ENCODE measurements around the gene ANKRD29.
A peak's percentile ranks its signal among the peaks of the same experiment; 100 is the strongest.

ANKRD29 gene

DNA sequence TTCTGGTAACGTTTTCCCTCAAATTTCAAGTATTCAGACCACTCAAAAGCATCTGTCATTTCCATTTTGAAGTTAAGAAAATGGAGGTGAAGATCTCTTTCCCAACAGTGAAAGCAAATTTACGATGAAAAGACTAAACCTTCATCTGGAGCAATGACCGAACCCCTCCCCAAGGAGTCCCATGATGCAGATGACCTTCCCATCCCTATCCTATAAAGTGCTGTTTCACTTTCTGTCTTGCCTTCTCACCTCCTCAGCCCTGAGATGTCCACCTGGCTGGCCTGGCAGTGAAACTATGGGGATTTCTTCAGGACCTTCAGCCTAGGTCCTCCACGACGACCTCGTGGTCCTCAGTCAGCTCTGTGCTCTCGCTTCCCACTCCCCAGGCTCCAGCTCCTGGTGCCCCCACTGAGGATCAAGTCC lies 75.5 kb downstream of the ANKRD29 start:
- Histone ChIP-seq H3K4me3 (ENCODE audit: low read length in 2 of 2) (peak overlapping the region in 1 of 2 donors; percentile 77), H2BK5ac (ENCODE audit: low read length) (no peak overlapping the region), H4K8ac (ENCODE audit: low read depth, low read length) (no peak overlapping the region), H3K18ac (ENCODE audit: low read length) (peak overlapping the region; percentile 65), H2AFZ (ENCODE audit: low read length) (peak overlapping the region; percentile 98), H3K9ac (ENCODE audit: low read depth, low read length, poor library complexity) (no peak overlapping the region), H3K27ac (replicated peaks; ENCODE audit: low read length) (no peak overlapping the region), H3K4ac (ENCODE audit: low read length) (no peak overlapping the region), H3K27me3 (ENCODE audit: control insufficient read depth in 3 of 3, insufficient read depth in 3 of 3, low read depth in 1 of 3, low read length in 3 of 3) (peaks cover 0 to 2% (median 0%) of the 10 kb centered on the region in 3 experiments), H4K91ac (ENCODE audit: low read depth, low read length, poor library complexity) (no peak overlapping the region), H3K79me1 (ENCODE audit: low read depth, low read length) (peaks cover 5% of the 10 kb centered on the region), H3K36me3 (replicated peaks in 1 of 2; ENCODE audit: control insufficient read depth in 2 of 2, insufficient read depth in 2 of 2, low read length in 2 of 2) (no peaks in the 10 kb centered on the region), H3K9me3 (replicated peaks in 1 of 2; ENCODE audit: control insufficient read depth in 2 of 2, insufficient read depth in 1 of 2, low read depth in 1 of 2, low read length in 2 of 2) (no peaks in the 10 kb centered on the region), H3K4me1 (ENCODE audit: control insufficient read depth in 2 of 2, insufficient read depth in 1 of 2, low read depth in 1 of 2, low read length in 2 of 2) (peaks cover 0 to 8% of the 10 kb centered on the region in 2 donors), H3K4me2 (ENCODE audit: insufficient read depth, low read length, poor library complexity, severe bottlenecking) (no peak overlapping the region), H2AK5ac (ENCODE audit: low read depth, low read length) (peak overlapping the region; percentile 79), H2BK15ac (ENCODE audit: low read length) (peak overlapping the region; percentile 83), H3K23ac (ENCODE audit: low read depth, low read length, poor library complexity) (no peak overlapping the region), H2BK12ac (ENCODE audit: low read length) (peak overlapping the region; percentile 67), H2BK120ac (ENCODE audit: low read depth, low read length) (no peak overlapping the region), H3K14ac (ENCODE audit: low read length) (no peak overlapping the region)
- no peak for DNase-seq (ENCODE audit: low spot score)
- no CpG with 5 or more reads among the region's 7 CpGs for WGBS, 2 donors (ENCODE audit: extremely low coverage in 2 of 2, insufficient read length in 2 of 2, insufficient replicate concordance in 1 of 2)

DNA sequence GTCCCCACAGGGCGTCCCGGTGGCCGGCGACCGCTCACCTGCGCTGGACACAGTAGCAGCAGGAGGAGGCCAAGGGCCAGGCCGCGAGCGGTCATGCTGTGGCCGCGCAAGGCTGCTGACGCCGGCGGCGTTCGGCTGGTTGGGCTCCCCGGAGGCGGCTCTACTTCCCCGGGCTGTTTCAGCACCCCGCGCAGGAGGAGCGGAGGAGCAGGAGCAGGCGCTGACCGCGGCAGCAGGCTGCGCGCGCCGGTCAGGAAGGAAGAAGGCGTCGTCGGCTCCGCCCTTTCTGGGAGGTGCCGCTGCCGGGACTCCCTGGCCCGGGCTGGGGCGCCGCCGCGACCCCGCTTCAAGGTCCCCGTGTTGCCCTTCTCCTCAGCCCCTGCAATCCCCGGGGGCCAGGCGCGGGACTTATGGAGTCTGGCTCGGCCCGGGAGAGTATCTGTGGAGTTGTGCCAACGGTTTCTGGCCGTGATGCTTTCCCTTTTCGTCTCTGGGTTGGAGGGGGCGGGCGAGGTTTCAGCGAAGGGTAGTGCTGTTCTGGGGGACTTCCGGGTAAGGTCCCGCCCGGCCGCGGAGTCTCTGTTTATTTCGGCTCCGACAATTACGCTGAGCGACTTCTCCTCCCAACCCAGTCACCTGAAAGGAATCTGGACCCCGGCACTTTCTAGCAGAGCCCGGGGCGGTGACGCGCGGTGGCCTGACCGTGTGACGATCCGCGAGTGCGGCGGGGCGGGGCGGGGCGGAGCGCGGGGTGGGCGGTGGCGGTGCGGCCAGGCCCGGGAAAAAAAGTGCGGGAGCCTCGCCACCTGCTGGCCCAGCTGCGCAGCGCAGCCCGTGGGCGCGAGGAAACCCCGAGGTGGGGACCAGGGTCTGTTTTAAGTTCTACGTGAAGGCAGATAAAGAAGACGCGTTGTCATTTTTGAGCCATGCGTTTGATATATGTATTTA lies 76.2 kb downstream of the ANKRD29 start, which contains the start of gene NPC1:
Gene NPC1 (minus strand): TSS at position 258 of the 948 bp plus-strand sequence. CDS start 163 bp downstream, at position 95.
- H2AK5ac ChIP-seq (ENCODE audit: low read depth, low read length) = peak within 1 kb of the TSS; percentile 79
- H2BK120ac ChIP-seq (ENCODE audit: low read depth, low read length) = peak within 1 kb of the TSS; percentile 81
- H3K4me1 ChIP-seq (ENCODE audit: control insufficient read depth in 2 of 2, insufficient read depth in 1 of 2, low read depth in 1 of 2, low read length in 2 of 2) = peaks cover 0 to 8% of the 10 kb centered on the region in 2 donors
- peak within 1 kb of the TSS; percentile 99 for H3K23ac ChIP-seq (ENCODE audit: low read depth, low read length, poor library complexity)
- peaks cover 0 to 2% (median 0%) of the 10 kb centered on the region in 3 experiments for H3K27me3 ChIP-seq (ENCODE audit: control insufficient read depth in 3 of 3, insufficient read depth in 3 of 3, low read depth in 1 of 3, low read length in 3 of 3)
- H4K8ac ChIP-seq (ENCODE audit: low read depth, low read length) = no peak within 1 kb of the TSS
- peak within 1 kb of the TSS; percentile 89 for H3K4ac ChIP-seq (ENCODE audit: low read length)
- peak within 1 kb of the TSS; percentile 99 for H3K27ac ChIP-seq (replicated peaks; ENCODE audit: low read length)
- peak; percentile 90 for DNase-seq (ENCODE audit: low spot score)
- H3K4me2 ChIP-seq (ENCODE audit: insufficient read depth, low read length, poor library complexity, severe bottlenecking) = peak within 1 kb of the TSS; percentile 92
- peak within 1 kb of the TSS; percentile 99 for H3K18ac ChIP-seq (ENCODE audit: low read length)
- peak within 1 kb of the TSS; percentile 67 for H2BK12ac ChIP-seq (ENCODE audit: low read length)
- peaks cover 0 to 2% of the 10 kb centered on the region in 2 donors for H3K36me3 ChIP-seq (replicated peaks in 1 of 2; ENCODE audit: control insufficient read depth in 2 of 2, insufficient read depth in 2 of 2, low read length in 2 of 2)
- H2AFZ ChIP-seq (ENCODE audit: low read length) = peak within 1 kb of the TSS; percentile 98
- peak within 1 kb of the TSS; percentile 87 for H2BK5ac ChIP-seq (ENCODE audit: low read length)
- H3K14ac ChIP-seq (ENCODE audit: low read length) = peak within 1 kb of the TSS; percentile 91
- H3K9ac ChIP-seq (ENCODE audit: low read depth, low read length, poor library complexity) = peak within 1 kb of the TSS; percentile 95
- no CpG with 5 or more reads among the region's 95 CpGs for WGBS, 2 donors (ENCODE audit: extremely low coverage in 2 of 2, insufficient read length in 2 of 2, insufficient replicate concordance in 1 of 2)
- H2BK15ac ChIP-seq (ENCODE audit: low read length) = peak within 1 kb of the TSS; percentile 83
- peak within 1 kb of the TSS; percentile 77 to 90 for H3K4me3 ChIP-seq (ENCODE audit: low read length in 2 of 2)
- H3K9me3 ChIP-seq (replicated peaks in 1 of 2; ENCODE audit: control insufficient read depth in 2 of 2, insufficient read depth in 1 of 2, low read depth in 1 of 2, low read length in 2 of 2) = no peaks in the 10 kb centered on the region
- H3K79me1 ChIP-seq (ENCODE audit: low read depth, low read length) = peaks cover 5% of the 10 kb centered on the region
- peak within 1 kb of the TSS; percentile 24 for H4K91ac ChIP-seq (ENCODE audit: low read depth, low read length, poor library complexity)

- H2BK12ac ChIP-seq (ENCODE audit: low read length) = no peak overlapping the region
- peak overlapping the region; percentile 97 for H3K18ac ChIP-seq (ENCODE audit: low read length)
- peaks cover 0 to 2% (median 0%) of the 10 kb centered on the region in 3 experiments for H3K27me3 ChIP-seq (ENCODE audit: control insufficient read depth in 3 of 3, insufficient read depth in 3 of 3, low read depth in 1 of 3, low read length in 3 of 3)
- H3K9me3 ChIP-seq (replicated peaks in 1 of 2; ENCODE audit: control insufficient read depth in 2 of 2, insufficient read depth in 1 of 2, low read depth in 1 of 2, low read length in 2 of 2) = no peaks in the 10 kb centered on the region
- peaks cover 2 to 8% of the 10 kb centered on the region in 2 donors for H3K36me3 ChIP-seq (replicated peaks in 1 of 2; ENCODE audit: control insufficient read depth in 2 of 2, insufficient read depth in 2 of 2, low read length in 2 of 2)
- H2BK120ac ChIP-seq (ENCODE audit: low read depth, low read length) = peak overlapping the region; percentile 81
- peak overlapping the region; percentile 85 for H3K4ac ChIP-seq (ENCODE audit: low read length)
- H3K27ac ChIP-seq (replicated peaks; ENCODE audit: low read length) = peak overlapping the region; percentile 99
- H3K4me3 ChIP-seq (ENCODE audit: low read length in 2 of 2) = peak overlapping the region; percentile 77 to 90
- peak overlapping the region; percentile 58 for H2BK15ac ChIP-seq (ENCODE audit: low read length)
- H3K4me1 ChIP-seq (ENCODE audit: control insufficient read depth in 2 of 2, insufficient read depth in 1 of 2, low read depth in 1 of 2, low read length in 2 of 2) = peaks cover 0 to 8% of the 10 kb centered on the region in 2 donors
- no peak for DNase-seq (ENCODE audit: low spot score)
- H4K8ac ChIP-seq (ENCODE audit: low read depth, low read length) = no peak overlapping the region
- H2AK5ac ChIP-seq (ENCODE audit: low read depth, low read length) = no peak overlapping the region
- peak overlapping the region; percentile 92 for H3K4me2 ChIP-seq (ENCODE audit: insufficient read depth, low read length, poor library complexity, severe bottlenecking)
- H4K91ac ChIP-seq (ENCODE audit: low read depth, low read length, poor library complexity) = no peak overlapping the region
- H3K23ac ChIP-seq (ENCODE audit: low read depth, low read length, poor library complexity) = peak overlapping the region; percentile 99
- H3K14ac ChIP-seq (ENCODE audit: low read length) = peak overlapping the region; percentile 91
- H3K9ac ChIP-seq (ENCODE audit: low read depth, low read length, poor library complexity) = peak overlapping the region; percentile 90
- no CpG with 5 or more reads among the region's 14 CpGs for WGBS, 2 donors (ENCODE audit: extremely low coverage in 2 of 2, insufficient read length in 2 of 2, insufficient replicate concordance in 1 of 2)
- peaks cover 5% of the 10 kb centered on the region for H3K79me1 ChIP-seq (ENCODE audit: low read depth, low read length)
- H2AFZ ChIP-seq (ENCODE audit: low read length) = peak overlapping the region; percentile 98
- peak overlapping the region; percentile 87 for H2BK5ac ChIP-seq (ENCODE audit: low read length)
These were observed 76.8 kb downstream of the ANKRD29 start for GRCh38 chr18:23585897-23586248.
